SK-N-SH treated with all-trans-retinoic acid at 6 μM for 48 hours (cell line): Measurements from ENCODE around the gene MLXIP.
A peak's percentile ranks its signal among the peaks of the same experiment; 100 is the strongest.

Experiments used
- ATAC-seq: fragments of 200-7000 bp; cut with Tn5 transposase; 3 replicates; pipeline ENCODE4 v1.9.1; 2020; ENCODE audit warnings: mild to moderate bottlenecking, moderate library complexity
- ARNTL ChIP-seq: fragments of 450-650 bp; formaldehyde crosslinking; IDR thresholded peaks from 2 replicates; pipeline ENCODE4 v1.5.0; 2020; ENCODE audit warnings: low read depth, mild to moderate bottlenecking, moderate library complexity, borderline replicate concordance
- BACH2 ChIP-seq: fragments of 250-450 bp; sonication (Bioruptor Pico); IDR thresholded peaks from 2 replicates; pipeline ENCODE4 v1.9.0; 2021; ENCODE audit warnings: mild to moderate bottlenecking, borderline replicate concordance
- CREB5 ChIP-seq: fragments of 250-450 bp; sonication (Bioruptor Pico); IDR thresholded peaks from 2 replicates; pipeline ENCODE4 v1.5.1; 2020; ENCODE audit warnings: low read depth, mild to moderate bottlenecking, moderate library complexity
- CSDC2 ChIP-seq: fragments of 250-450 bp; sonication (Bioruptor Pico); IDR thresholded peaks from 2 replicates; pipeline ENCODE4 v1.5.0; 2020; ENCODE audit warnings: mild to moderate bottlenecking, moderate library complexity
- ESRRG ChIP-seq: fragments of 250-450 bp; sonication (Bioruptor Pico); IDR thresholded peaks from 2 replicates; pipeline ENCODE4 v1.6.1; 2021; ENCODE audit warnings: mild to moderate bottlenecking
- GLIS3 ChIP-seq: fragments of 250-450 bp; sonication (Bioruptor Pico); IDR thresholded peaks from 2 replicates; pipeline ENCODE4 v1.5.0; 2020; ENCODE audit warnings: mild to moderate bottlenecking, moderate library complexity
- ISL1 ChIP-seq: fragments of 250-450 bp; sonication (Bioruptor Pico); IDR thresholded peaks from 2 replicates; pipeline ENCODE4 v2.1.2; 2022; ENCODE audit warnings: mild to moderate bottlenecking, moderate library complexity
- OSR1 ChIP-seq: fragments of 250-450 bp; sonication (Bioruptor Pico); IDR thresholded peaks from 2 replicates; pipeline ENCODE4 v1.8.0; 2022; ENCODE audit warnings: moderate library complexity, mild to moderate bottlenecking, inconsistent platforms
- RARB ChIP-seq: fragments of 250-450 bp; sonication (Bioruptor Pico); IDR thresholded peaks from 2 replicates; pipeline ENCODE4 v1.8.0; 2021; ENCODE audit warnings: mild to moderate bottlenecking, moderate library complexity
- TCF4 ChIP-seq: fragments of 250-450 bp; sonication (Bioruptor Pico); IDR thresholded peaks from 2 replicates; pipeline ENCODE4 v1.8.0; 2021; ENCODE audit warnings: mild to moderate bottlenecking, moderate library complexity, borderline replicate concordance
- ZFP3 ChIP-seq: fragments of 250-450 bp; sonication (Bioruptor Pico); IDR thresholded peaks from 2 replicates; pipeline ENCODE4 v1.5.0; 2020; ENCODE audit warnings: mild to moderate bottlenecking, moderate library complexity
- ZNF70 ChIP-seq: fragments of 450-650 bp; formaldehyde crosslinking; IDR thresholded peaks from 2 replicates; pipeline ENCODE4 v1.5.0; 2020; ENCODE audit warnings: mild to moderate bottlenecking, moderate library complexity
- ZNF8 ChIP-seq: fragments of 450-650 bp; formaldehyde crosslinking; IDR thresholded peaks from 2 replicates; pipeline ENCODE4 v1.5.0; 2020; ENCODE audit warnings: mild to moderate bottlenecking, moderate library complexity
- TF ChIP-seq, protein P1 (sequence below): fragments of 250-450 bp; sonication (Bioruptor Pico); IDR thresholded peaks from 2 replicates; pipeline ENCODE4 v1.5.0; 2020; ENCODE audit warnings: mild to moderate bottlenecking, moderate library complexity
- TF ChIP-seq, protein P2 (sequence below): fragments of 250-450 bp; sonication (Bioruptor Pico); IDR thresholded peaks from 2 replicates; pipeline ENCODE4 v1.5.1; 2021; ENCODE audit warnings: mild to moderate bottlenecking, moderate library complexity
- TF ChIP-seq, protein P3 (sequence below): fragments of 250-450 bp; sonication (Bioruptor Pico); IDR thresholded peaks from 2 replicates; pipeline ENCODE4 v1.8.0; 2021; ENCODE audit warnings: low read depth, mild to moderate bottlenecking, moderate library complexity, borderline replicate concordance

MLXIP gene

DNA sequence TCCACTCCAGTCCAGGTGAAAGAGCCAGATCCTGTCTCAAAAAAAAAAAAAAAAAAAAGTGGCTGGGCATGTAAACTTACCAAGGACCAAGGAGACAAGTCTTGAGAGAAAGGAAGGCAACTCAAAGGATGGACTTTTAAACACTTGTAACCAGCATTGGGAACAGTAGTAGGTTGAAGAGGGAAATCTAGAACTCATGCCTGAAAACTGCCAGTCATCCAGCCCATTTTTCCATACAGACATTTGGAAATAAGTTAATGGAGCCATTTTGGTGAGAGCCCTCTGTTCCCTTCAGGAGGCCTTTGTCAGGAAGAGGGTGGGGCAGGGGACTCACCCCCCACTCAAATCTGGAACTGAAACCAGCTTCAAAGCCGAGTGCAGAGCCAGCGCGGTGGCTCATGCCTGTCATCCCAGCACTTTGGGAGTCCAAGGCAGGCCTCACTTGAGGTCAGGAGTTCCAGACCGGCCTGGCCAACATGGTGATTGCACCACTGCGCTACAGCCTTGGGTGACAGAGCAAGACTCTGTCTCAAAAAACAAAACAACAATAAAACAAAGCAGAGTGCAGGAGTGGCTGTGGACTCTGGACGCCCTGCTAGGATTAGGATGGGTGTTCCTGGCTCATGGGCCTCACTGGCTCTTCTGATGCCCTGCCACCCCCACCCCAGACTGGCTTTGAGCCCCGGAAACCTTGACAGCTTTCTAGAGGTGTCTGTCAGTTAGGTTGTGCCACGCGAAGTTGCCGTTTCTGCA lies 1.6 kb upstream of the MLXIP start (continued):
- TF ChIP-seq TCF4 (CRISPR knock-in tag) (no peak), ZFP3 (CRISPR knock-in tag) (no peak), ESRRG (CRISPR knock-in tag) (no peak), RARB (CRISPR knock-in tag) (no peak), CREB5 (no peak), ISL1 (CRISPR knock-in tag) (no peak), ZNF70 (CRISPR knock-in tag) (no peak), GLIS3 (CRISPR knock-in tag) (no peak)
- TF ChIP-seq, protein P1, sequence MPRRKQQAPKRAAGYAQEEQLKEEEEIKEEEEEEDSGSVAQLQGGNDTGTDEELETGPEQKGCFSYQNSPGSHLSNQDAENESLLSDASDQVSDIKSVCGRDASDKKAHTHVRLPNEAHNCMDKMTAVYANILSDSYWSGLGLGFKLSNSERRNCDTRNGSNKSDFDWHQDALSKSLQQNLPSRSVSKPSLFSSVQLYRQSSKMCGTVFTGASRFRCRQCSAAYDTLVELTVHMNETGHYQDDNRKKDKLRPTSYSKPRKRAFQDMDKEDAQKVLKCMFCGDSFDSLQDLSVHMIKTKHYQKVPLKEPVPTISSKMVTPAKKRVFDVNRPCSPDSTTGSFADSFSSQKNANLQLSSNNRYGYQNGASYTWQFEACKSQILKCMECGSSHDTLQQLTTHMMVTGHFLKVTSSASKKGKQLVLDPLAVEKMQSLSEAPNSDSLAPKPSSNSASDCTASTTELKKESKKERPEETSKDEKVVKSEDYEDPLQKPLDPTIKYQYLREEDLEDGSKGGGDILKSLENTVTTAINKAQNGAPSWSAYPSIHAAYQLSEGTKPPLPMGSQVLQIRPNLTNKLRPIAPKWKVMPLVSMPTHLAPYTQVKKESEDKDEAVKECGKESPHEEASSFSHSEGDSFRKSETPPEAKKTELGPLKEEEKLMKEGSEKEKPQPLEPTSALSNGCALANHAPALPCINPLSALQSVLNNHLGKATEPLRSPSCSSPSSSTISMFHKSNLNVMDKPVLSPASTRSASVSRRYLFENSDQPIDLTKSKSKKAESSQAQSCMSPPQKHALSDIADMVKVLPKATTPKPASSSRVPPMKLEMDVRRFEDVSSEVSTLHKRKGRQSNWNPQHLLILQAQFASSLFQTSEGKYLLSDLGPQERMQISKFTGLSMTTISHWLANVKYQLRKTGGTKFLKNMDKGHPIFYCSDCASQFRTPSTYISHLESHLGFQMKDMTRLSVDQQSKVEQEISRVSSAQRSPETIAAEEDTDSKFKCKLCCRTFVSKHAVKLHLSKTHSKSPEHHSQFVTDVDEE (CRISPR knock-in tag) = no peak

GRCh38 chr12:122079033-122079531 lies 526 bp downstream of the MLXIP start:
- ATAC-seq = peak; percentile 3
- TF ChIP-seq RARB (CRISPR knock-in tag) (no peak), ZNF70 (CRISPR knock-in tag) (no peak), ZNF8 (CRISPR knock-in tag) (no peak), OSR1 (CRISPR knock-in tag) (no peak), ARNTL (CRISPR knock-in tag) (no peak), ZFP3 (CRISPR knock-in tag) (no peak), ESRRG (CRISPR knock-in tag) (no peak), CSDC2 (CRISPR knock-in tag) (no peak)
- TF ChIP-seq, protein P1 (CRISPR knock-in tag) = no peak
- TF ChIP-seq, protein P2, sequence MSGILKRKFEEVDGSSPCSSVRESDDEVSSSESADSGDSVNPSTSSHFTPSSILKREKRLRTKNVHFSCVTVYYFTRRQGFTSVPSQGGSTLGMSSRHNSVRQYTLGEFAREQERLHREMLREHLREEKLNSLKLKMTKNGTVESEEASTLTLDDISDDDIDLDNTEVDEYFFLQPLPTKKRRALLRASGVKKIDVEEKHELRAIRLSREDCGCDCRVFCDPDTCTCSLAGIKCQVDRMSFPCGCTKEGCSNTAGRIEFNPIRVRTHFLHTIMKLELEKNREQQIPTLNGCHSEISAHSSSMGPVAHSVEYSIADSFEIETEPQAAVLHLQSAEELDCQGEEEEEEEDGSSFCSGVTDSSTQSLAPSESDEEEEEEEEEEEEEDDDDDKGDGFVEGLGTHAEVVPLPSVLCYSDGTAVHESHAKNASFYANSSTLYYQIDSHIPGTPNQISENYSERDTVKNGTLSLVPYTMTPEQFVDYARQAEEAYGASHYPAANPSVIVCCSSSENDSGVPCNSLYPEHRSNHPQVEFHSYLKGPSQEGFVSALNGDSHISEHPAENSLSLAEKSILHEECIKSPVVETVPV (CRISPR knock-in tag) = no peak

DNA sequence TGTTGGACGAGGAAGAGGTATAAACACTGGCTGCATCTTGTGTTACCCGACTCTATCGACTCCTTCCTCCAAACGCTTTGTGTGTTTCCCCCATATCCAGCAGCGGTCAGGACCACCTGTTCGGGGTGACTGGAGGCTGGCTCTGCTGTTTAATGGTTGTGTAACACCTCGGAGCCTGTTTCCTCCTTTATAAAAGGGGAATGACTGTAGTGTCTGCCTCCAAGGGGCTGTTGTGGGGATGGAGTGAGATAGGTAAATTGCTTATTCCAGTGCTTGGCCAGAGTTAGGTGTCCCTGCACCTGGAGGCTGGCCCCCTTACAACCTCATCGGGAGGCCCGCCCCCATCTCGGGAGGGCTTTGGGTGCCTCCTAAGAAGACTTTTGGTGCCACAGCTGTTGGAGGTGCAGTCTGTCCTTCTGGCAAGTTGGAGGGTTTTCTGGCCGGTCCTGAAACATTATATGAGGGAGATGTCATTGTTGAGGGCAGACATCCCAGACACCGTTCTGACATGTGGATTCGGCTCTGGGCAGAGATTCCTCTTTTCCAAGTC lies 1.1 kb downstream of the MLXIP start:
- TF ChIP-seq ZFP3 (CRISPR knock-in tag) (no peak), GLIS3 (CRISPR knock-in tag) (no peak), TCF4 (CRISPR knock-in tag) (no peak), BACH2 (no peak)
- TF ChIP-seq, protein P3, sequence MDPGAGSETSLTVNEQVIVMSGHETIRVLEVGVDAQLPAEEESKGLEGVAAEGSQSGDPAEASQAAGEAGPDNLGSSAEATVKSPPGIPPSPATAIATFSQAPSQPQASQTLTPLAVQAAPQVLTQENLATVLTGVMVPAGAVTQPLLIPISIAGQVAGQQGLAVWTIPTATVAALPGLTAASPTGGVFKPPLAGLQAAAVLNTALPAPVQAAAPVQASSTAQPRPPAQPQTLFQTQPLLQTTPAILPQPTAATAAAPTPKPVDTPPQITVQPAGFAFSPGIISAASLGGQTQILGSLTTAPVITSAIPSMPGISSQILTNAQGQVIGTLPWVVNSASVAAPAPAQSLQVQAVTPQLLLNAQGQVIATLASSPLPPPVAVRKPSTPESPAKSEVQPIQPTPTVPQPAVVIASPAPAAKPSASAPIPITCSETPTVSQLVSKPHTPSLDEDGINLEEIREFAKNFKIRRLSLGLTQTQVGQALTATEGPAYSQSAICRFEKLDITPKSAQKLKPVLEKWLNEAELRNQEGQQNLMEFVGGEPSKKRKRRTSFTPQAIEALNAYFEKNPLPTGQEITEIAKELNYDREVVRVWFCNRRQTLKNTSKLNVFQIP (CRISPR knock-in tag) = no peak
- ATAC-seq = peak; percentile 28
